ENCODE results near the gene KLHL34.

Gene KLHL34

DNA sequence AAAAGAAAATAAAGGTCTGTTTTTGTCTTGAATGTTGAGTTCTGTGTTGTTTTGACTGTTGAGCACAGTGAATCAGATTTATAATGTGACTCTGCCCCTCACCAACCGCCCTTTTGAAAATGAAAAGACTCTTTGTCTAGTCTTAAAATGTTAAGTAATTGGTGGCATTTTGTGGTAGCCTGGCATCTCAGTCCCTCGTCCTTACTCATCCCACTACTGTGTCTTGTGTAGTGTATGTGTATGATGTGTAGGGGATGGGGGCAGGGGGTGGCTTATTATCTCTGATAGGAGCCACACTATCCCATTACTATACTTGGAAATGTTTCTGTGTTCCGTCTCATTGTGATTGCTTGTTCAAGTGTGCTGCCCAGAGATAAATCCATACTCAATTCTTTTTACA lies 12.2 kb downstream of the KLHL34 start:
- DNase-seq: no peak

GRCh38 chrX:21645431-21645830 lies 12.7 kb downstream of the KLHL34 start:
- DNase-seq: no peak

DNA sequence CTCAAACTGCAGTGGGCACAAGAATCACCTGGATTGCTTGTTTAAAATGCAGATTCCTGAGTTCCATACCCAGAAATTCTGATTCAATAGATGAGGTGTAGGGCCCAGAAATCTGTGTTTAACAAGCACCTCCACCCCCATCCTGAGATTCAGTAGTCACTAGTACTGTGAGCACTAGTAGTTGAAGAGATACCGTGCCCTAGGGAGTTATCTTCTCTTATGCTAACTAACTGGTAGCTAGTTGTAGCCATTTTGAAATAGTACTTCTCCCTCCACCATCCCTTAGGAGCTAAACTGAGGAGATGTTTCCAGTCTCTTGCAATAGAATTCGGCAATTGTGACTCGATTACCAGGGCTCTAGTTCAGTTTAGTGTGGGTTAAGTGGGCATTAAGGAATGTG lies 18.4 kb downstream of the KLHL34 start:
- DNase-seq: no peak

DNA sequence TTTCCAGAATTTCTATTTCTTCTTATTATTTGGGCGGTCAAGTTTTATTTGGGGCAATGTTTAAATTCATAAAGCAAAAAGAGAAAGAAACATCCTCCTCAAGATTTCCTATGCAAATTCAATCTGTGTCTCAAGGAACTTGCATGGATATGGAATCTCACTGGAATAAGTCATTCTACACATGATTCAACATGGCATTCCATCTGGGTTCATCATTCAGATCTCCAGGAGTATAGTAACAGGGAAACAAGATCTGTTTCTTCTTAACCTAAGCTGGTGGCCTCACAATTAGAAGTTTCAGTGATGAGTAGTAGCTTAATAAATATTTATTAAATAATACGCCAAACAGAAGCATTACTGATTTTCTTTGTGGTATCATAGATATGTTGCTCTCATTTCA lies 19.8 kb downstream of the KLHL34 start:
- DNase-seq: no peak

DNA sequence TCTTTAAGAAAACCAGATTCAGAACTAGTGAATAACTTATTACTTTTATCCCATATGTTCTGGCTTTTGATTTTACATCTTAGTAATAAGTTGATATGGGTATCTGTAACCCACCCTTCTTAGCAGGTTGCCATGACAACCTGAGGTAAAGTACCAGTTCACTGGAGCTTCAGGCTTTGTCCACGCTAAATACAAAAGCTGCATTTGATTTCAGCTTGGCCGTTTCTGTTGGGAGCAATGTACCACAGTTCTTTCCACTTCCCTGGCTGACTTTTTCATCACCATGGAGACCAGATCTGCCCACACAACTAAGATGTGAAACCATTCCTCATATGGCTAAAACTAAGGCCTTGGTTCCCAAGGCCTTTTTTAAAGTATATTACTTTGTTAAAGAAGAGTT lies 26.1 kb downstream of the KLHL34 start:
- DNase-seq: no peak

GRCh38 chrX:21623778-21624501 lies 34.2 kb downstream of the KLHL34 start:
- no peak for DNase-seq

DNA sequence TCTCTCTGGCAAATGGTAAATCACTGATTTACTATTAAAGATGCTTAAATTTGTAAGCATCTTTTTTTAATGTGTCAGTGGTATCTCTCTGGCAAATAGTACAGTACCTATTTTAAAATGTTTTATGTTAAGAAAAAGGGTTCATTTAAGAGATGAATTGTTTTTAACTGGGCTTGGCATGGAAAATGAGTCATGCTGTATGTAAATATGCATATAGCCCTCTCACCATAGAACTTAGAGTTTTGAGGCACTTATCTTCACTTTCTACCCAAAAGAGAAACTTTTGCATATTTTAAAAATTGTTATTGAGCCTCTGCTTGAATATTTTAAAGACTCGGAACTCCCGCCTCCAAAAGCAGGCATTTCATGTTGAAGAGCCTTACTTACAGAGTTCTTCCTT lies 37.9 kb downstream of the KLHL34 start:
- no peak for DNase-seq

- DNase-seq: no peak
Observed at GRCh38 chrX:21616386-21616785, 41.7 kb downstream of the KLHL34 start.

GRCh38 chrX:21612154-21612553 lies 46.0 kb downstream of the KLHL34 start:
- no peak for DNase-seq

GRCh38 chrX:21610168-21610567 lies 48.0 kb downstream of the KLHL34 start:
- no peak for DNase-seq

DNA sequence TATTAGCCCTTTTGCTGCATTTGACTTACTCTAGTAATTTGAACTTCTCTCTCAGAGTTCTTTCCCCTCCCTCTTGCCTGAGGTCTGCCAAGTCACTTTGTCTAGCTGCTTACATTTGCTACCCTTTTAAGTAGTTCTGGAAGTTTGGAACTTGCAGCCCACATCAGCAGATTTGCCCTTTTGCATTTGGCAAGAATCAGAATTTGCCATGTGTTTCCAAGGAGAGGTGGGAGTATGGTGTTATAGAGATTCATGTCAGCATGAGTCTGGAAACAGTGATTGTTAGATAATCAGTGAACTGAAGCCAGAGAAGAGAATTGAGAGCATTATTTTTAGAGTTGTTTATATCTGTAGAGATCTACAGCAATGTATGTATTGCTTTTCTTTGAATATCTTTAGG lies 52.1 kb downstream of the KLHL34 start:
- no peak for DNase-seq

Measured in T-helper 9 cell (primary cell).